GM21447 (cell line): ENCODE data around the gene SMG6.
A peak's percentile ranks its signal among the peaks of the same experiment; 100 is the strongest.
"Not testable (repeated sequence)": the region's sequence is repeated elsewhere in the genome, so short reads cannot be mapped to it uniquely, and the experiment has no call there.

Experiments used
- ATAC-seq: cut with Tn5 transposase; IDR thresholded peaks from one replicate; pipeline ENCODE4 v1.9.1; 2021; ENCODE audit not compliant: unreplicated experiment

Gene SMG6

DNA sequence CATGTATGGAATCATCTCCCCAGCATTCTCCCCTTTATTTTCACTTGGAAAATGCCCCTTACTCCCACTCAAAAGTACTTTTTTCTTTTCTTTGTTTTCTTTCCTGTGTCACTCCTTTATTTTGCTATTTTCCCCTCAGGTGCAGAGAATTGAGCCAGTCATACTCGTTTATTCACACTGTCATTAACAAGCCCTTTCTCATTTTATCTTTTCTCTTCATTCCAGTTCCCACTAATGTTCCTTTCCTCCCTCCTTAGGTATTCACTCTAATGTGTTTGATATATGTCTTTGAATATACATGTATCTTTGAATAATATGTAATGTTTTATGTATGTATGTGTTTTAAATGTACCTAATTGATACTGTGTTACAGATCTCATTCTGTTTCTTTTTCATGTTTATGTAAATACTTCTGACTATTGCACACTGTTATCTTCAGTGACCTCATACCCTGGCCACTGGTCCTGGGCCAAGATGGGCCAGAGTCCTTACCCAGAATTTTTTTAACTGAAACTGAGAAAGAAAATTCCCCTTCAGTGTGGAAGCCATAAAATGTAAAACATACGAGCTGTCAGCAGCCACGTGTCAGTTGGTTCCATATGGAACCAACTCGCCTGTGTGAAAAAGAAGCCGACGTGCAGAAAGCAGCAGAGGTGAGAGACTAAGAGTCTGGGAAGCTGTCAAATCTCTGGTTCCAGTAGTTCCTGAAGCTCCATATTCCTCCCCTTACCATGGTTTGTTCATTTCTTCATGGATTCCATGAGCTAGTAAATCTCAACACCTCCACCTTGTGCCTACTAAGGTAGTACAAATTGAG lies 6.0 kb upstream of the SMG6 start:
- no peak for ATAC-seq

DNA sequence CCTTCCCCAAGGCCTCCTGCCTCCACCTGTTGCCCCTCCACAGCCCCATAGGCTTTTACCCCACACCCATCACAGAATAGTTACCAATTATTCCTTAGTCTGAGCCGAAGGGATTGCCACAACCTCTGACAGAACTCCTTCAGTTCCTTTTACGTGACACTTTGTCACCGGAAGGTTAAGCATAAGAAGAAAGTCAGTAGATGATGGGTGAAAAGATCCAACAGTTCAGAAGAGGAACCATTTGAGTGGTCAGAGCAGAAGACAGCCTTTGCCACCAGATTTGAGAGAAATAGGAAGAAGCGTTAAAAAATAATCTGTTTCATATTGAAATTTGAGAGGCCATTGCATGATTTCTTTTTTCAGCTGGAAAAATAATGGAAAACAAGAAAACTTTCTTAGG lies 1.3 kb upstream of the SMG6 start:
- no peak for ATAC-seq

- ATAC-seq, result peak; percentile 11
Observed at GRCh38 chr17:2302778-2303203, 794 bp downstream of the SMG6 start.

GRCh38 chr17:2299756-2300155 lies 3.8 kb downstream of the SMG6 start:
- ATAC-seq, result no peak

- ATAC-seq, result no peak
Observed at GRCh38 chr17:2299136-2299535, 4.4 kb downstream of the SMG6 start.

GRCh38 chr17:2297023-2297422 lies 6.6 kb downstream of the SMG6 start:
- no peak for ATAC-seq

DNA sequence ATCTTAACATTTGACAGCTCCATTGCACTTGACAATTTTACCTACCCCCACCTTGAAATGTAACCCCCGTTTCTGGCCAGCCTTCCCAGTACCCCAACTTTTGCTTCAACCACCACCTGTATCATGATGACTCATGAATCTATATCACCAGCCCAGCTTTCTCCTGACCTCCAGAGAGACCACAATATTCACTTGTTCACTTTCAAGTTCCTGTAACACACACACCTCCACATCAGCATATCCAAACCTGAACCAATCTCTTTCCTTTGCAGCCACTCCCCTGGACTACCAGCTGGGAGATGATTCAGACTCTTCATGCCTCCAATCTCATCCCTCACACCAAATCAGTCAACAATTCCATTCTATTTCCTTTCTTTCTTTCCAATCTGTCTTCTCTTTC lies 8.0 kb downstream of the SMG6 start:
- ATAC-seq, result no peak

DNA sequence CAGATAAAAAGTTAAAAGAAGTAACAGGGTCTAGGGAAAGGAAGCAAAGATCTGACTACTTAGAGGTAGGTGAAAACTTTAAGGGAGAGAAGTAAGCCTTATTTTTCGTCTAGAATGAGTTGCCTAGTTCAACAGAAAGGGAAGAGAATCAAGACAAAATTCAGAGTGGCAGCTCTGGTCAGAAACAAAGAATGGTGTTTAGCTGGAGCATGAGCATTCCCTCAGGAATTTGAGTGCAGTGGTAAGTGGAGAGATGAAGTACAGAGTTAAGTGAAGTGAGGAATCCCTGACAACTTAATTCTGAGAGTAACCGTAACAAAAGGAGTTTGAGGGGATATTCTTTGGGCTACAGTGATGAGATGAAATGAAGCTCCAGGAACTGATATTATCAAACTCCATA lies 11.5 kb downstream of the SMG6 start:
- no peak for ATAC-seq

- ATAC-seq, result no peak
Observed at GRCh38 chr17:2289878-2290478, 13.6 kb downstream of the SMG6 start.

- no peak for ATAC-seq
Observed at GRCh38 chr17:2283302-2283701, 20.3 kb downstream of the SMG6 start.

DNA sequence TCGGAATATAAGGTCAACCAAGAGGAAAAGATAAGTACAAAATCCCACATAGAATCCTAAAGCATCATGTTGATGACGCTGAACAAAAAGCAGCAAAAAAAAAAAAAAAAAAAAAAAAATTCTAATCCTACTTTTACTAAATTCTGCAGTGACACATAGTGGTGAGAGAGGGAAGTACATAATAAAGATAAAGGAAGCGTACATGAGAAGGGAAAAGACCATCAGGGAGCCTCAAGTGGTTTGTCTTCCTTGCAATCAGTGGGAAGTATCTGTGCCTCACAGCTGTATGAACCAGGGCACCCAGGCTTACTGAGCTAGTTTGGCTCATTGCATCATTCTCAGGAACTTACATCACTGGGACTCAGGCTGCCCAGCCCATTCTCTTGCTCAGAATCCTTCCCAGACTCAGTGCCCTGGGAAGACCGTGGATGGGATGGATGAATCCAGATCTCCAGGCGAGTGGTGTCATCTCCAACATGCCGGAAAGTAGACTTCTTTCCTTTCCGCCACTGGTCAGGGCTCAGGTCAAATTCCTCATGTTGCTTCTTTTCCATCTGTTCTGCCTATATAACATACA lies 21.2 kb downstream of the SMG6 start:
- ATAC-seq, result no peak

GRCh38 chr17:2279707-2280106 lies 23.9 kb downstream of the SMG6 start:
- ATAC-seq, result no peak

GRCh38 chr17:2277429-2278170 lies 26.0 kb downstream of the SMG6 start:
- no peak for ATAC-seq

DNA sequence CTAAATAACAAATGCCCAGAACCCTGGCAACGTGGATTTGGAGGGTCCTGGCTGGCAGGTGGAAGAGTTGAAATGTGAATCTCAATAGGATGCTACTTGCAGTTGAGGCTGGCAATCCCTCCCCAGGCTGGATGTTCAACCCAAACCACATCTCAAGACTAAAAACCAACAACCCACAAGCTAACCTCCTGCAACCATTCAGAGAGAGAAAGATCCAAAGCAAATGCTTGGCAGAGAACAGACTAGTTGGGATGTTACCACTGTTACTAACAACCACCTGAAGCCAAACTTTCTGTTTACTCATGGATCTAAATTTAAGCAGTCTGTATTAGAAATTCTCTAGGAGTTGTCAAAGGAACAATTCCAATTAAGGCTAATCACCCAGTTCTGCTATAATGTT lies 27.9 kb downstream of the SMG6 start:
- ATAC-seq, result no peak

- ATAC-seq, result no peak
Observed at GRCh38 chr17:2274414-2274813, 29.2 kb downstream of the SMG6 start.

DNA sequence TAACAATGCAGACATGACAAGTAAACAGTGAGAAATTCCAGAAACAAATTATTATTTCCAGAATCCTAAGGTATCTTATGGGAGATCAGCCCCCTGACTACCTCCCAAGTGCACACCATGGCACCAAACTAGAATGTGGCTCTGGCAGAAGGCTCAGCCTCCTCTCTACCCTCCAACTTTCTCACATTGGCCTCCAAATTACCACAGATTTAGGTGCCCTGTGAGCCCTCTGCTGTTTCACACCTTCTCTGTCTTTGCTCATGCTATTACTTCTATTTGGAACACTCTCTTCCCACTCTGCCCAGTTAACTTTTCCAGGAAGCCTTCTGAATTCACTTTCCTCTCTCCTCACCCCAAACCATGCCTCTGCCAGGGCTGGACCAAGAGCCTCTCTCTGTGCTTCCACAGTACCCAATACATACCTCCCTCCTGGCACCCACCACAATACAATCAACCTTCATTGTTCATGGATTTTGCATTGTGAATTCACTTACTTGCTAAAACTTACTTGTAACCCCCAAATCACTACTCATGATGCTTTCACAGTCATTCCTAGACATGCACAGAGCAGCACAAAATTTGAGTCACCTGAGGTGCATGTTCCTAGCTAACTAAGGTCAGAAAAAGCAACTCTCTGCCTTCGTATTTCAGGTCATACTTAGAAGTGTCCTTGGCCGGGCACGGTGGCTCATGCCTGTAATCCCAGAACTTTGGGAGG lies 31.4 kb downstream of the SMG6 start:
- no peak for ATAC-seq

GRCh38 chr17:2267354-2267753 lies 36.2 kb downstream of the SMG6 start:
- ATAC-seq, result no peak

DNA sequence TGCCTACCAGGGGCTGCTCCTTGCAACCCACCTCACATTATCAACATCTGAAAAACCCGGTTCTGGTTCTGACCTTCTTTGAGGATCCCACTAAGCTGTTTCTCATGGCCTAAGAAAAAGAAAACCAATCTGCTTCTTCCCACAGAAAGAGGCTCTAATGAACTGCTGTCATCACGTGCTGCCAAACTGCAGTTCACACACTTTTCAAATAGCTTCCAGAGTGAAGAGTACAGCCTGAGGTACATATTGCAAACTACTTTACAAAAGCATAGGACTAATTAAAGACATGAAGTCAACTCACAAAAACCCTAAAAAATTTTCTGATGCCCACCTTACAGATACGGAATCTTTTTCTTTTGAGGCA lies 36.7 kb downstream of the SMG6 start:
- peak; percentile 6 for ATAC-seq

GRCh38 chr17:2266045-2266864 lies 37.3 kb downstream of the SMG6 start:
- peak; percentile 79 for ATAC-seq

DNA sequence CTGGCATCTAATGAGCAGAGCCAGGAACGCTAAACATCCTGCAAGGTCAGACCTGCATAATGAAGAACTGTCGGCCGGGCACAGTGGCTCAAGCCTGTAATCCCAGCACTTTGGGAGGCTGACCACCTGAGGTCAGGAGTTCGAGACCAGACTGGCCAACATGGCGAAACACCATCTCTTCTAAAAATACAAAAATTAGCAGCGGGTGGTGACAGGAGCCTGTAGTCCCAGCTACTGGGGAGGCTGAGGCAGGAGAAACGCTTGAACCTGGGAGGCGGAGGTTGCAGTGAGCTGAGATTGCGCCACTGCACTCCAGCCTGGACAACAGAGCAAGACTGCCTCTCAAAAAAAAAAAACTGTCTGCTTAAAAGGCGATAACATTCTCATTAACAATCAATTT lies 38.4 kb downstream of the SMG6 start:
- not testable (repeated sequence) for ATAC-seq
